ENCODE measurements around the gene RPAP3. TPM values are rescaled to one million over a fixed set of nuclear protein-coding genes. Genes with fewer than 3 reads are reported as not detected.

Gene RPAP3
- total and polyA plus RNA-seq, 4 donors: 9.5 to 19.9 (median 14.9) TPM

GRCh38 chr12:47747126-47747525 lies 41.3 kb upstream of the RPAP3 start:
- DNase-seq: no peak
- no peak overlapping the region for H3K9ac ChIP-seq (ENCODE audit: insufficient read depth in 1 of 2, low read length in 2 of 2)
- TF ChIP-seq CTCF (IDR thresholded peaks at IDR 0.05; ENCODE audit: control extremely low read depth, extremely low read depth): no peak
- no peaks in the 10 kb centered on the region for H3K9me3 ChIP-seq (ENCODE audit: control insufficient read depth in 4 of 4, insufficient read depth in 3 of 4, low read length in 3 of 4)
- no peaks in the 10 kb centered on the region for H3K27me3 ChIP-seq (ENCODE audit: control insufficient read depth in 3 of 3, insufficient read depth in 3 of 3, low read length in 2 of 3)
- peaks cover 0 to 24% (median 0%) of the 10 kb centered on the region in 4 donors for H3K36me3 ChIP-seq (ENCODE audit: control insufficient read depth in 4 of 4, insufficient read depth in 4 of 4, low read length in 4 of 4)
- H3K27ac ChIP-seq (ENCODE audit: low read depth in 1 of 2, low read length in 1 of 2): no peak overlapping the region
- no peak overlapping the region for H3K4me3 ChIP-seq
- WGBS, 2 donors: 83 to 86% methylated on average over 4 of the region's 4 CpGs
- ATAC-seq (ENCODE audit: insufficient read depth, low FRiP score): no peak
- H3K4me1 ChIP-seq (ENCODE audit: control insufficient read depth in 5 of 5, insufficient read depth in 5 of 5, low read length in 5 of 5): peaks cover 0 to 9% (median 4%) of the 10 kb centered on the region in 5 donors

GRCh38 chr12:47746523-47746922 lies 40.7 kb upstream of the RPAP3 start:
- no peak for TF ChIP-seq CTCF (IDR thresholded peaks at IDR 0.05; ENCODE audit: control extremely low read depth, extremely low read depth)
- DNase-seq: no peak
- Histone ChIP-seq H3K36me3 (ENCODE audit: control insufficient read depth in 4 of 4, insufficient read depth in 4 of 4, low read length in 4 of 4) (peaks cover 0 to 23% (median 0%) of the 10 kb centered on the region in 4 donors), H3K4me3 (no peak overlapping the region), H3K27me3 (ENCODE audit: control insufficient read depth in 3 of 3, insufficient read depth in 3 of 3, low read length in 2 of 3) (no peaks in the 10 kb centered on the region), H3K9me3 (ENCODE audit: control insufficient read depth in 4 of 4, insufficient read depth in 3 of 4, low read length in 3 of 4) (no peaks in the 10 kb centered on the region), H3K27ac (ENCODE audit: low read depth in 1 of 2, low read length in 1 of 2) (no peak overlapping the region), H3K4me1 (ENCODE audit: control insufficient read depth in 5 of 5, insufficient read depth in 5 of 5, low read length in 5 of 5) (peaks cover 0 to 12% (median 3%) of the 10 kb centered on the region in 5 donors), H3K9ac (ENCODE audit: insufficient read depth in 1 of 2, low read length in 2 of 2) (no peak overlapping the region)
- ATAC-seq (ENCODE audit: insufficient read depth, low FRiP score): no peak
- 90% methylated on average over 7 of the region's 7 CpGs for WGBS, 2 donors

GRCh38 chr12:47746073-47746472 lies 40.2 kb upstream of the RPAP3 start:
- H3K4me3 ChIP-seq: no peak overlapping the region
- 90 to 92% methylated on average over 5 of the region's 5 CpGs for WGBS, 2 donors
- no peak overlapping the region for H3K9ac ChIP-seq (ENCODE audit: insufficient read depth in 1 of 2, low read length in 2 of 2)
- ATAC-seq (ENCODE audit: insufficient read depth, low FRiP score) (no peak), DNase-seq (no peak)
- H3K36me3 ChIP-seq (ENCODE audit: control insufficient read depth in 4 of 4, insufficient read depth in 4 of 4, low read length in 4 of 4): peaks cover 0 to 19% (median 0%) of the 10 kb centered on the region in 4 donors
- no peaks in the 10 kb centered on the region for H3K9me3 ChIP-seq (ENCODE audit: control insufficient read depth in 4 of 4, insufficient read depth in 3 of 4, low read length in 3 of 4)
- H3K4me1 ChIP-seq (ENCODE audit: control insufficient read depth in 5 of 5, insufficient read depth in 5 of 5, low read length in 5 of 5): peaks cover 0 to 16% (median 4%) of the 10 kb centered on the region in 5 donors
- no peak overlapping the region for H3K27ac ChIP-seq (ENCODE audit: low read depth in 1 of 2, low read length in 1 of 2)
- TF ChIP-seq CTCF (IDR thresholded peaks at IDR 0.05; ENCODE audit: control extremely low read depth, extremely low read depth): no peak
- H3K27me3 ChIP-seq (ENCODE audit: control insufficient read depth in 3 of 3, insufficient read depth in 3 of 3, low read length in 2 of 3): no peaks in the 10 kb centered on the region

- no peak for ATAC-seq (ENCODE audit: insufficient read depth, low FRiP score)
- no peak for TF ChIP-seq CTCF (IDR thresholded peaks at IDR 0.05; ENCODE audit: control extremely low read depth, extremely low read depth)
- Histone ChIP-seq H3K9ac (ENCODE audit: insufficient read depth in 1 of 2, low read length in 2 of 2) (no peak overlapping the region), H3K27me3 (ENCODE audit: control insufficient read depth in 3 of 3, insufficient read depth in 3 of 3, low read length in 2 of 3) (no peaks in the 10 kb centered on the region), H3K9me3 (ENCODE audit: control insufficient read depth in 4 of 4, insufficient read depth in 3 of 4, low read length in 3 of 4) (no peaks in the 10 kb centered on the region), H3K36me3 (ENCODE audit: control insufficient read depth in 4 of 4, insufficient read depth in 4 of 4, low read length in 4 of 4) (peaks cover 0 to 13% (median 0%) of the 10 kb centered on the region in 4 donors), H3K27ac (ENCODE audit: low read depth in 1 of 2, low read length in 1 of 2) (no peak overlapping the region), H3K4me3 (no peak overlapping the region), H3K4me1 (ENCODE audit: control insufficient read depth in 5 of 5, insufficient read depth in 5 of 5, low read length in 5 of 5) (peaks cover 0 to 22% (median 5%) of the 10 kb centered on the region in 5 donors)
- WGBS, 2 donors: 86 to 91% methylated on average over 16 of the region's 16 CpGs
- no peak for DNase-seq
Observed at GRCh38 chr12:47745485-47746041, 39.7 kb upstream of the RPAP3 start.

Measured in lung (tissue), 12 donors.